SK-N-MC (cell line): ENCODE measurements around the gene KLF7.

ENCODE experiments used
- DNase-seq: peaks from one replicate; pipeline ENCODE4 v3.0.0-alpha.2; 2011; ENCODE audit warnings: low read depth, low spot score
- H3K27ac ChIP-seq: fragments of 200-600 bp; sonication (generic); 2 replicates; pipeline ENCODE4 v1.5.1; 2016; ENCODE audit warnings: mixed run types
- H3K36me3 ChIP-seq: fragments of 200-600 bp; sonication (generic); 2 replicates; pipeline ENCODE4 v1.6.1; 2017; ENCODE audit warnings: antibody characterized with exemption, low read length, mixed read lengths; ENCODE audit not compliant: insufficient read depth
- H3K4me3 ChIP-seq: fragments of 200-600 bp; sonication (generic); 2 replicates; pipeline ENCODE4 v1.5.1; 2016
- H3K9ac ChIP-seq: fragments of 200-600 bp; sonication (generic); 2 replicates; pipeline ENCODE4 v1.8.0; 2017; ENCODE audit warnings: mixed run types, mixed read lengths; ENCODE audit not compliant: insufficient read length
- H3K9me3 ChIP-seq: fragments of 200-600 bp; sonication (generic); 2 replicates; pipeline ENCODE4 v1.6.1; 2017; ENCODE audit warnings: low read depth, mild to moderate bottlenecking, antibody characterized with exemption, low read length, moderate library complexity, mixed read lengths
- EZH2 ChIP-seq: fragments of 200-600 bp; sonication (generic); IDR thresholded peaks from one replicate; pipeline ENCODE4 v1.6.1; 2017; ENCODE audit warnings: antibody characterized with exemption
- FOXP2 ChIP-seq: optimal IDR thresholded peaks from 2 replicates; pipeline ENCODE3; 2011; ENCODE audit warnings: mild to moderate bottlenecking, moderate library complexity; ENCODE audit not compliant: insufficient read depth; ENCODE audit errors: extremely low read length, control extremely low read depth
- POLR2AphosphoS5 ChIP-seq: IDR thresholded peaks from 2 replicates; pipeline ENCODE4 v1.6.1; 2012; ENCODE audit warnings: mild to moderate bottlenecking, low read depth, low read length, borderline replicate concordance

KLF7 gene

GRCh38 chr2:207091928-207092327 lies 73.8 kb downstream of the KLF7 start:
- Histone ChIP-seq H3K27ac (no peak overlapping the region), H3K36me3 (no peaks in the 10 kb centered on the region; the same call in 1 of the 2 replicates)
- TF ChIP-seq POLR2AphosphoS5, result no peak
- TF ChIP-seq FOXP2, result no peak
- TF ChIP-seq EZH2, result no peak

GRCh38 chr2:207091176-207091575 lies 74.6 kb downstream of the KLF7 start:
- Histone ChIP-seq H3K4me3 (no peak overlapping the region), H3K9ac (no peak overlapping the region), H3K9me3 (no peaks in the 10 kb centered on the region), H3K27ac (no peak overlapping the region), H3K36me3 (no peaks in the 10 kb centered on the region; the same call in 1 of the 2 replicates)
- DNase-seq, result no peak
- TF ChIP-seq POLR2AphosphoS5 (no peak), EZH2 (no peak), FOXP2 (no peak)

More at GRCh38 chr2:207091928-207092327, 73.8 kb downstream of the KLF7 start:
- H3K9me3 ChIP-seq, result no peaks in the 10 kb centered on the region
- H3K4me3 ChIP-seq, result no peak overlapping the region
- DNase-seq, result no peak
- H3K9ac ChIP-seq, result no peak overlapping the region

- Histone ChIP-seq H3K9ac (no peak overlapping the region), H3K9me3 (no peaks in the 10 kb centered on the region), H3K4me3 (no peak overlapping the region), H3K27ac (no peak overlapping the region), H3K36me3 (no peaks in the 10 kb centered on the region; the same call in 1 of the 2 replicates)
- TF ChIP-seq FOXP2, result no peak
- TF ChIP-seq POLR2AphosphoS5, result no peak
- DNase-seq, result no peak
Measured at GRCh38 chr2:207090389-207090788, 75.4 kb downstream of the KLF7 start.

GRCh38 chr2:207088839-207089238 lies 76.9 kb downstream of the KLF7 start:
- Histone ChIP-seq H3K9ac (no peak overlapping the region), H3K9me3 (no peaks in the 10 kb centered on the region), H3K4me3 (no peak overlapping the region), H3K27ac (no peak overlapping the region), H3K36me3 (no peaks in the 10 kb centered on the region; the same call in 1 of the 2 replicates)
- TF ChIP-seq POLR2AphosphoS5 (no peak), FOXP2 (no peak), EZH2 (no peak)
- no peak for DNase-seq

- Histone ChIP-seq H3K27ac (no peak overlapping the region), H3K9me3 (no peaks in the 10 kb centered on the region), H3K4me3 (no peak overlapping the region), H3K36me3 (no peaks in the 10 kb centered on the region; the same call in 1 of the 2 replicates), H3K9ac (no peak overlapping the region)
- TF ChIP-seq POLR2AphosphoS5 (no peak), EZH2 (no peak), FOXP2 (no peak)
- no peak for DNase-seq
Measured at GRCh38 chr2:207088276-207088675, 77.5 kb downstream of the KLF7 start.

- Histone ChIP-seq H3K36me3 (peaks cover 8% of the 10 kb centered on the region; the same call in 1 of the 2 replicates), H3K9me3 (no peaks in the 10 kb centered on the region), H3K4me3 (no peak overlapping the region), H3K9ac (no peak overlapping the region), H3K27ac (no peak overlapping the region)
- TF ChIP-seq EZH2 (no peak), FOXP2 (no peak), POLR2AphosphoS5 (no peak)
- DNase-seq, result no peak
Measured at GRCh38 chr2:207087046-207087902, 78.5 kb downstream of the KLF7 start.

GRCh38 chr2:207086136-207086535 lies 79.6 kb downstream of the KLF7 start:
- H3K27ac ChIP-seq, result no peak overlapping the region
- DNase-seq, result no peak

GRCh38 chr2:207085110-207085509 lies 80.6 kb downstream of the KLF7 start:
- Histone ChIP-seq H3K27ac (no peak overlapping the region), H3K36me3 (peaks cover 27% of the 10 kb centered on the region), H3K4me3 (no peak overlapping the region), H3K9me3 (no peaks in the 10 kb centered on the region), H3K9ac (no peak overlapping the region)
- TF ChIP-seq EZH2 (no peak), FOXP2 (no peak), POLR2AphosphoS5 (no peak)
- no peak for DNase-seq

More at GRCh38 chr2:207086136-207086535, 79.6 kb downstream of the KLF7 start:
- Histone ChIP-seq H3K36me3 (peaks cover 16% of the 10 kb centered on the region; the same call in 1 of the 2 replicates), H3K9me3 (no peaks in the 10 kb centered on the region), H3K4me3 (no peak overlapping the region), H3K9ac (no peak overlapping the region)
- no peak for TF ChIP-seq FOXP2
- no peak for TF ChIP-seq POLR2AphosphoS5
- no peak for TF ChIP-seq EZH2

- H3K27ac ChIP-seq, result no peak overlapping the region
- TF ChIP-seq POLR2AphosphoS5 (no peak), FOXP2 (no peak), EZH2 (no peak)
- peaks cover 33% of the 10 kb centered on the region for H3K36me3 ChIP-seq
Measured at GRCh38 chr2:207083361-207084110, 82.2 kb downstream of the KLF7 start.

More at GRCh38 chr2:207083361-207084110, 82.2 kb downstream of the KLF7 start:
- Histone ChIP-seq H3K4me3 (no peak overlapping the region), H3K9ac (no peak overlapping the region), H3K9me3 (no peaks in the 10 kb centered on the region)
- no peak for DNase-seq
